GM23338 (cell line): ENCODE measurements around the gene AFF3. TPM values are rescaled to one million over a fixed set of nuclear protein-coding genes. Genes with fewer than 3 reads are reported as not detected.

Experiments used
- ATAC-seq: fragments of 200-7000 bp; cut with Tn5 transposase; 3 replicates; pipeline ENCODE4 v1.9.1; 2020
- DNase-seq: peaks from one replicate; pipeline ENCODE4 v3.0.0-alpha.2; 2015; ENCODE audit warnings: low spot score
- H2AFZ ChIP-seq: fragments of 200-600 bp; sonication (generic); 2 replicates; pipeline ENCODE4 v1.8.0; 2016; ENCODE audit warnings: antibody characterized with exemption, mild to moderate bottlenecking, moderate library complexity
- H3F3A ChIP-seq: fragments of 200-600 bp; sonication (generic); replicated peaks from 2 replicates; pipeline ENCODE4 v1.8.0; 2017; ENCODE audit warnings: antibody characterized with exemption, mixed run types, low read depth
- H3K27ac ChIP-seq: fragments of 200-600 bp; sonication (generic); 2 replicates; pipeline ENCODE4 v1.6.1; 2016; ENCODE audit warnings: low read depth
- H3K27me3 ChIP-seq: fragments of 200-600 bp; sonication (generic); 2 replicates; pipeline ENCODE4 v1.8.0; 2016; ENCODE audit warnings: mild to moderate bottlenecking, mixed run types, moderate library complexity; ENCODE audit not compliant: insufficient read depth
- H3K36me3 ChIP-seq: fragments of 200-600 bp; sonication (generic); 2 replicates; pipeline ENCODE4 v1.8.0; 2016; ENCODE audit warnings: mild to moderate bottlenecking; ENCODE audit not compliant: insufficient read depth
- H3K4me1 ChIP-seq: fragments of 200-600 bp; sonication (generic); 2 replicates; pipeline ENCODE4 v1.8.0; 2016; ENCODE audit warnings: mild to moderate bottlenecking, moderate library complexity; ENCODE audit not compliant: insufficient read depth
- H3K4me2 ChIP-seq: fragments of 200-600 bp; sonication (generic); 2 replicates; pipeline ENCODE4 v1.7.1; 2017; ENCODE audit warnings: mixed run types
- H3K4me3 ChIP-seq: fragments of 200-600 bp; sonication (generic); 2 replicates; pipeline ENCODE4 v1.6.1; 2016; ENCODE audit warnings: mixed run types
- H3K79me2 ChIP-seq: fragments of 200-600 bp; sonication (generic); replicated peaks from 2 replicates; pipeline ENCODE4 v1.8.0; 2017; ENCODE audit warnings: mild to moderate bottlenecking; ENCODE audit not compliant: insufficient read depth
- H3K9me2 ChIP-seq: fragments of 200-600 bp; sonication (generic); 2 replicates; pipeline ENCODE4 v1.8.0; 2017; ENCODE audit not compliant: insufficient read depth
- H4K20me1 ChIP-seq: fragments of 200-600 bp; sonication (generic); replicated peaks from 2 replicates; pipeline ENCODE4 v1.8.0; 2017; ENCODE audit warnings: mild to moderate bottlenecking; ENCODE audit not compliant: insufficient read depth
- H3K27ac Mint-ChIP-seq: 2 replicates; pipeline ENCODE4 v1.8.0; 2020; ENCODE audit warnings: inconsistent platforms, mild to moderate bottlenecking, moderate library complexity, mixed read lengths
- H3K27me3 Mint-ChIP-seq: 3 replicates; pipeline ENCODE4 v1.8.0; 2022; ENCODE audit warnings: low read depth, mild to moderate bottlenecking, moderate library complexity, mixed read lengths, inconsistent platforms; ENCODE audit not compliant: insufficient read depth, poor library complexity
- H3K36me3 Mint-ChIP-seq: 3 replicates; pipeline ENCODE4 v1.8.0; 2021; ENCODE audit warnings: low read depth, mild to moderate bottlenecking, inconsistent platforms, moderate library complexity, mixed read lengths
- H3K4me1 Mint-ChIP-seq: 3 replicates; pipeline ENCODE4 v1.8.0; 2020; ENCODE audit warnings: mild to moderate bottlenecking, inconsistent platforms, mixed read lengths
- H3K4me3 Mint-ChIP-seq: 3 replicates; pipeline ENCODE4 v1.8.0; 2021; ENCODE audit warnings: moderate library complexity, mild to moderate bottlenecking, inconsistent platforms, mixed read lengths
- H3K9me3 Mint-ChIP-seq: 3 replicates; pipeline ENCODE4 v1.8.0; 2020; ENCODE audit warnings: moderate library complexity, mild to moderate bottlenecking, inconsistent platforms, mixed read lengths
- CREB1 ChIP-seq: fragments of 250-450 bp; sonication (Bioruptor Pico); IDR thresholded peaks from 2 replicates; pipeline ENCODE4 v1.5.0; 2020; ENCODE audit warnings: low read depth, mild to moderate bottlenecking, moderate library complexity
- EZH2 ChIP-seq: fragments of 200-600 bp; sonication (generic); IDR thresholded peaks from one replicate; pipeline ENCODE4 v1.8.0; 2017; ENCODE audit warnings: antibody characterized with exemption, mild to moderate bottlenecking, low read depth; ENCODE audit not compliant: unreplicated experiment
- EZH2phosphoT487 ChIP-seq: fragments of 200-600 bp; sonication (generic); IDR thresholded peaks from one replicate; pipeline ENCODE4 v1.8.1; 2018; ENCODE audit warnings: antibody characterized with exemption; ENCODE audit not compliant: unreplicated experiment
- NANOG ChIP-seq: IDR thresholded peaks from 2 replicates; pipeline ENCODE4 v1.6.1; 2016; ENCODE audit warnings: antibody characterized with exemption, borderline replicate concordance
- POLR2AphosphoS5 ChIP-seq: IDR thresholded peaks from 2 replicates; pipeline ENCODE4 v1.6.1; 2016; ENCODE audit warnings: antibody characterized with exemption, low read depth
- ZNF114 ChIP-seq: fragments of 250-450 bp; sonication (Bioruptor Pico); IDR thresholded peaks from 2 replicates; pipeline ENCODE4 v1.5.0; 2020; ENCODE audit warnings: mild to moderate bottlenecking, moderate library complexity
- ZNF331 ChIP-seq: fragments of 250-450 bp; sonication (Bioruptor Pico); IDR thresholded peaks from 2 replicates; pipeline ENCODE4 v1.5.0; 2020; ENCODE audit warnings: low read depth, mild to moderate bottlenecking, moderate library complexity
- polyA plus RNA-seq: library from polyadenylated mRNA; unstranded; fragments of >200 nt; fragmentation: Nextera tagmentation; extraction: Ambion mirVana; gene quantifications from 2 replicates; pipeline ENCODE4 v1.2.1, GENCODE V29; 2016
- total RNA-seq: library from RNA; depleted of rRNA; stranded (reverse); fragments of >200 nt; shearing (Covaris generic); gene quantifications from 2 replicates; pipeline ENCODE4 v1.2.3, GENCODE V29; 2014
- TF ChIP-seq, protein P1 (sequence below), 2 experiments: fragments of 200-600 bp in 1 of 2; sonication (generic) in 1 of 2; conservative IDR thresholded peaks; 2 replicates each; pipeline versions ENCODE4 v1.5.1 to v1.6.1; 2016 to 2017; ENCODE audit warnings: antibody characterized with exemption in 2 of 2, low read depth in 2 of 2, mild to moderate bottlenecking in 2 of 2, moderate library complexity in 1 of 2
- TF ChIP-seq, protein P2 (sequence below): IDR thresholded peaks from one replicate; pipeline ENCODE4 v1.6.1; 2018; ENCODE audit warnings: antibody characterized with exemption; ENCODE audit not compliant: unreplicated experiment
- TF ChIP-seq, protein P3 (sequence below): fragments of 250-450 bp; sonication (Bioruptor Pico); IDR thresholded peaks from 2 replicates; pipeline ENCODE4 v1.5.0; 2020; ENCODE audit warnings: mild to moderate bottlenecking, moderate library complexity

Gene AFF3
- total and polyA plus RNA-seq, 2 experiments from 2014 or later: 0.73 to 1.4 TPM

DNA sequence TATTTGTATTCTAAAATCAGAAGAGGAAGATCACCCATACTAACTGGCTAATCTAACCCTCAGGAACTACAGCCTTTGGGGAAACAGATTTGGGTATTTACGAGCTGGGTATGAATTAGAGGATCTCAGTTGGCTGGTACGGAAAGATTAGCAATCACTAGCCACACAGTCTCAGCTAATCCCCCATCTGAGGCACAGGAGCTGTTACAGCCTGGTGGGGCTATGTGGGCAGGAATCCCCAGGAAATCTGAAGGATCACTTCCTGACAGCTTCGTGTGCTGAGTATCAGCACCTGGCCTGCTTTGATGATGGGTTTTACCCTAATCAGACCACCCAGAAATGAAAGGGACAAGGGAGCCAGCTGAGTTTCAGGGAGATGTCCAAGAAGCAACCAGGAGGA lies 206.3 kb downstream of the AFF3 start:
- Histone ChIP-seq H2AFZ (no peak overlapping the region), H3K4me2 (no peak overlapping the region), H3K4me3 (no peak overlapping the region), H3K27me3 (no peaks in the 10 kb centered on the region), H3K27ac (no peak overlapping the region), H3F3A (no peaks in the 10 kb centered on the region), H4K20me1 (no peaks in the 10 kb centered on the region), H3K36me3 (no peaks in the 10 kb centered on the region), H3K9me2 (peaks cover 4% of the 10 kb centered on the region; the same call in 1 of the 2 replicates), H3K79me2 (no peaks in the 10 kb centered on the region), H3K4me1 (no peaks in the 10 kb centered on the region)
- H3K4me3 Mint-ChIP-seq: no peak overlapping the region
- H3K4me1 Mint-ChIP-seq: no peaks in the 10 kb centered on the region; the same call in 2 of the 3 replicates
- peaks cover 3% of the 10 kb centered on the region; the same call in 2 of the 3 replicates for H3K9me3 Mint-ChIP-seq
- no peak for ATAC-seq
- no peaks in the 10 kb centered on the region for H3K27me3 Mint-ChIP-seq
- H3K27ac Mint-ChIP-seq: no peak overlapping the region
- no peak for TF ChIP-seq EZH2phosphoT487
- no peak for TF ChIP-seq CREB1 (CRISPR knock-in tag)
- TF ChIP-seq, protein P1, sequence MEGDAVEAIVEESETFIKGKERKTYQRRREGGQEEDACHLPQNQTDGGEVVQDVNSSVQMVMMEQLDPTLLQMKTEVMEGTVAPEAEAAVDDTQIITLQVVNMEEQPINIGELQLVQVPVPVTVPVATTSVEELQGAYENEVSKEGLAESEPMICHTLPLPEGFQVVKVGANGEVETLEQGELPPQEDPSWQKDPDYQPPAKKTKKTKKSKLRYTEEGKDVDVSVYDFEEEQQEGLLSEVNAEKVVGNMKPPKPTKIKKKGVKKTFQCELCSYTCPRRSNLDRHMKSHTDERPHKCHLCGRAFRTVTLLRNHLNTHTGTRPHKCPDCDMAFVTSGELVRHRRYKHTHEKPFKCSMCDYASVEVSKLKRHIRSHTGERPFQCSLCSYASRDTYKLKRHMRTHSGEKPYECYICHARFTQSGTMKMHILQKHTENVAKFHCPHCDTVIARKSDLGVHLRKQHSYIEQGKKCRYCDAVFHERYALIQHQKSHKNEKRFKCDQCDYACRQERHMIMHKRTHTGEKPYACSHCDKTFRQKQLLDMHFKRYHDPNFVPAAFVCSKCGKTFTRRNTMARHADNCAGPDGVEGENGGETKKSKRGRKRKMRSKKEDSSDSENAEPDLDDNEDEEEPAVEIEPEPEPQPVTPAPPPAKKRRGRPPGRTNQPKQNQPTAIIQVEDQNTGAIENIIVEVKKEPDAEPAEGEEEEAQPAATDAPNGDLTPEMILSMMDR (conservative IDR thresholded peaks at IDR 0.05; ENCODE audit: low read depth in 2 of 2): no peak
- TF ChIP-seq POLR2AphosphoS5: no peak
- TF ChIP-seq, protein P2, sequence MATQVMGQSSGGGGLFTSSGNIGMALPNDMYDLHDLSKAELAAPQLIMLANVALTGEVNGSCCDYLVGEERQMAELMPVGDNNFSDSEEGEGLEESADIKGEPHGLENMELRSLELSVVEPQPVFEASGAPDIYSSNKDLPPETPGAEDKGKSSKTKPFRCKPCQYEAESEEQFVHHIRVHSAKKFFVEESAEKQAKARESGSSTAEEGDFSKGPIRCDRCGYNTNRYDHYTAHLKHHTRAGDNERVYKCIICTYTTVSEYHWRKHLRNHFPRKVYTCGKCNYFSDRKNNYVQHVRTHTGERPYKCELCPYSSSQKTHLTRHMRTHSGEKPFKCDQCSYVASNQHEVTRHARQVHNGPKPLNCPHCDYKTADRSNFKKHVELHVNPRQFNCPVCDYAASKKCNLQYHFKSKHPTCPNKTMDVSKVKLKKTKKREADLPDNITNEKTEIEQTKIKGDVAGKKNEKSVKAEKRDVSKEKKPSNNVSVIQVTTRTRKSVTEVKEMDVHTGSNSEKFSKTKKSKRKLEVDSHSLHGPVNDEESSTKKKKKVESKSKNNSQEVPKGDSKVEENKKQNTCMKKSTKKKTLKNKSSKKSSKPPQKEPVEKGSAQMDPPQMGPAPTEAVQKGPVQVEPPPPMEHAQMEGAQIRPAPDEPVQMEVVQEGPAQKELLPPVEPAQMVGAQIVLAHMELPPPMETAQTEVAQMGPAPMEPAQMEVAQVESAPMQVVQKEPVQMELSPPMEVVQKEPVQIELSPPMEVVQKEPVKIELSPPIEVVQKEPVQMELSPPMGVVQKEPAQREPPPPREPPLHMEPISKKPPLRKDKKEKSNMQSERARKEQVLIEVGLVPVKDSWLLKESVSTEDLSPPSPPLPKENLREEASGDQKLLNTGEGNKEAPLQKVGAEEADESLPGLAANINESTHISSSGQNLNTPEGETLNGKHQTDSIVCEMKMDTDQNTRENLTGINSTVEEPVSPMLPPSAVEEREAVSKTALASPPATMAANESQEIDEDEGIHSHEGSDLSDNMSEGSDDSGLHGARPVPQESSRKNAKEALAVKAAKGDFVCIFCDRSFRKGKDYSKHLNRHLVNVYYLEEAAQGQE: no peak
- TF ChIP-seq EZH2: no peak
- no peak for TF ChIP-seq ZNF114
- TF ChIP-seq ZNF331 (CRISPR knock-in tag): no peak
- TF ChIP-seq NANOG: no peak
- TF ChIP-seq, protein P3, sequence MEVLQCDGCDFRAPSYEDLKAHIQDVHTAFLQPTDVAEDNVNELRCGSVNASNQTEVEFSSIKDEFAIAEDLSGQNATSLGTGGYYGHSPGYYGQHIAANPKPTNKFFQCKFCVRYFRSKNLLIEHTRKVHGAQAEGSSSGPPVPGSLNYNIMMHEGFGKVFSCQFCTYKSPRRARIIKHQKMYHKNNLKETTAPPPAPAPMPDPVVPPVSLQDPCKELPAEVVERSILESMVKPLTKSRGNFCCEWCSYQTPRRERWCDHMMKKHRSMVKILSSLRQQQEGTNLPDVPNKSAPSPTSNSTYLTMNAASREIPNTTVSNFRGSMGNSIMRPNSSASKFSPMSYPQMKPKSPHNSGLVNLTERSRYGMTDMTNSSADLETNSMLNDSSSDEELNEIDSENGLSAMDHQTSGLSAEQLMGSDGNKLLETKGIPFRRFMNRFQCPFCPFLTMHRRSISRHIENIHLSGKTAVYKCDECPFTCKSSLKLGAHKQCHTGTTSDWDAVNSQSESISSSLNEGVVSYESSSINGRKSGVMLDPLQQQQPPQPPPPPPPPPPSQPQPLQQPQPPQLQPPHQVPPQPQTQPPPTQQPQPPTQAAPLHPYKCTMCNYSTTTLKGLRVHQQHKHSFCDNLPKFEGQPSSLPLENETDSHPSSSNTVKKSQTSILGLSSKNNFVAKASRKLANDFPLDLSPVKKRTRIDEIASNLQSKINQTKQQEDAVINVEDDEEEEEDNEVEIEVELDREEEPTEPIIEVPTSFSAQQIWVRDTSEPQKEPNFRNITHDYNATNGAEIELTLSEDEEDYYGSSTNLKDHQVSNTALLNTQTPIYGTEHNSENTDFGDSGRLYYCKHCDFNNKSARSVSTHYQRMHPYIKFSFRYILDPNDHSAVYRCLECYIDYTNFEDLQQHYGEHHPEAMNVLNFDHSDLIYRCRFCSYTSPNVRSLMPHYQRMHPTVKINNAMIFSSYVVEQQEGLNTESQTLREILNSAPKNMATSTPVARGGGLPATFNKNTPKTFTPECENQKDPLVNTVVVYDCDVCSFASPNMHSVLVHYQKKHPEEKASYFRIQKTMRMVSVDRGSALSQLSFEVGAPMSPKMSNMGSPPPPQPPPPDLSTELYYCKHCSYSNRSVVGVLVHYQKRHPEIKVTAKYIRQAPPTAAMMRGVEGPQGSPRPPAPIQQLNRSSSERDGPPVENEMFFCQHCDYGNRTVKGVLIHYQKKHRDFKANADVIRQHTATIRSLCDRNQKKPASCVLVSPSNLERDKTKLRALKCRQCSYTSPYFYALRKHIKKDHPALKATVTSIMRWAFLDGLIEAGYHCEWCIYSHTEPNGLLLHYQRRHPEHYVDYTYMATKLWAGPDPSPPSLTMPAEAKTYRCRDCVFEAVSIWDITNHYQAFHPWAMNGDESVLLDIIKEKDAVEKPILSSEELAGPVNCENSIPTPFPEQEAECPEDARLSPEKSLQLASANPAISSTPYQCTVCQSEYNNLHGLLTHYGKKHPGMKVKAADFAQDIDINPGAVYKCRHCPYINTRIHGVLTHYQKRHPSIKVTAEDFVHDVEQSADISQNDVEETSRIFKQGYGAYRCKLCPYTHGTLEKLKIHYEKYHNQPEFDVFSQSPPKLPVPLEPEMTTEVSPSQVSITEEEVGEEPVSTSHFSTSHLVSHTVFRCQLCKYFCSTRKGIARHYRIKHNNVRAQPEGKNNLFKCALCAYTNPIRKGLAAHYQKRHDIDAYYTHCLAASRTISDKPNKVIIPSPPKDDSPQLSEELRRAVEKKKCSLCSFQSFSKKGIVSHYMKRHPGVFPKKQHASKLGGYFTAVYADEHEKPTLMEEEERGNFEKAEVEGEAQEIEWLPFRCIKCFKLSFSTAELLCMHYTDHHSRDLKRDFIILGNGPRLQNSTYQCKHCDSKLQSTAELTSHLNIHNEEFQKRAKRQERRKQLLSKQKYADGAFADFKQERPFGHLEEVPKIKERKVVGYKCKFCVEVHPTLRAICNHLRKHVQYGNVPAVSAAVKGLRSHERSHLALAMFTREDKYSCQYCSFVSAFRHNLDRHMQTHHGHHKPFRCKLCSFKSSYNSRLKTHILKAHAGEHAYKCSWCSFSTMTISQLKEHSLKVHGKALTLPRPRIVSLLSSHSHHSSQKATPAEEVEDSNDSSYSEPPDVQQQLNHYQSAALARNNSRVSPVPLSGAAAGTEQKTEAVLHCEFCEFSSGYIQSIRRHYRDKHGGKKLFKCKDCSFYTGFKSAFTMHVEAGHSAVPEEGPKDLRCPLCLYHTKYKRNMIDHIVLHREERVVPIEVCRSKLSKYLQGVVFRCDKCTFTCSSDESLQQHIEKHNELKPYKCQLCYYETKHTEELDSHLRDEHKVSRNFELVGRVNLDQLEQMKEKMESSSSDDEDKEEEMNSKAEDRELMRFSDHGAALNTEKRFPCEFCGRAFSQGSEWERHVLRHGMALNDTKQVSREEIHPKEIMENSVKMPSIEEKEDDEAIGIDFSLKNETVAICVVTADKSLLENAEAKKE (CRISPR knock-in tag): no peak
- H3K36me3 Mint-ChIP-seq: no peaks in the 10 kb centered on the region
- DNase-seq: no peak
